GM12801 (cell line): ENCODE results near the gene ST3GAL3.

Experiments used
- TF ChIP-seq, protein P1 (sequence below): IDR thresholded peaks from one replicate; pipeline ENCODE4 v1.5.1; 2011; ENCODE audit warnings: control low read depth; ENCODE audit not compliant: insufficient read length; ENCODE audit errors: extremely low read depth

Gene ST3GAL3

DNA sequence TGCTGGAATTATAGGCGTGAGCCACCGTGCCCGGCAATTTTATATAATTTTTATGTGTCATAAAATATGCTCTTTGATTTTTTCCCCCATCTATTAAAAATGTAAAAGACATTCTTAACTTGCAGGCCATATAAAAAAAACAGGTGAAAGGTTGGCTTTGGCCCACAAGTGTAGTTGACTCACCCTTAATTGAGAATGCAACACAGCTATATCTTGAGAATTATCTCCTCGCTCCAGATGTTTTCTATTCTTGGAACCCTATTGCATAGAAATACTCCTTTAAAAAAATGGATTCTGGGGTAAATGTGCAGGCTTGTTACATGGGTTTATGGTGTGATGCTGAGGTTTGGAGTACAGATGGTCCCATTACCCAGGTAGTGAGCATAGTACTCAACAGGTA lies 112.0 kb downstream of the ST3GAL3 start:
- TF ChIP-seq, protein P1, sequence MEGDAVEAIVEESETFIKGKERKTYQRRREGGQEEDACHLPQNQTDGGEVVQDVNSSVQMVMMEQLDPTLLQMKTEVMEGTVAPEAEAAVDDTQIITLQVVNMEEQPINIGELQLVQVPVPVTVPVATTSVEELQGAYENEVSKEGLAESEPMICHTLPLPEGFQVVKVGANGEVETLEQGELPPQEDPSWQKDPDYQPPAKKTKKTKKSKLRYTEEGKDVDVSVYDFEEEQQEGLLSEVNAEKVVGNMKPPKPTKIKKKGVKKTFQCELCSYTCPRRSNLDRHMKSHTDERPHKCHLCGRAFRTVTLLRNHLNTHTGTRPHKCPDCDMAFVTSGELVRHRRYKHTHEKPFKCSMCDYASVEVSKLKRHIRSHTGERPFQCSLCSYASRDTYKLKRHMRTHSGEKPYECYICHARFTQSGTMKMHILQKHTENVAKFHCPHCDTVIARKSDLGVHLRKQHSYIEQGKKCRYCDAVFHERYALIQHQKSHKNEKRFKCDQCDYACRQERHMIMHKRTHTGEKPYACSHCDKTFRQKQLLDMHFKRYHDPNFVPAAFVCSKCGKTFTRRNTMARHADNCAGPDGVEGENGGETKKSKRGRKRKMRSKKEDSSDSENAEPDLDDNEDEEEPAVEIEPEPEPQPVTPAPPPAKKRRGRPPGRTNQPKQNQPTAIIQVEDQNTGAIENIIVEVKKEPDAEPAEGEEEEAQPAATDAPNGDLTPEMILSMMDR = no peak

DNA sequence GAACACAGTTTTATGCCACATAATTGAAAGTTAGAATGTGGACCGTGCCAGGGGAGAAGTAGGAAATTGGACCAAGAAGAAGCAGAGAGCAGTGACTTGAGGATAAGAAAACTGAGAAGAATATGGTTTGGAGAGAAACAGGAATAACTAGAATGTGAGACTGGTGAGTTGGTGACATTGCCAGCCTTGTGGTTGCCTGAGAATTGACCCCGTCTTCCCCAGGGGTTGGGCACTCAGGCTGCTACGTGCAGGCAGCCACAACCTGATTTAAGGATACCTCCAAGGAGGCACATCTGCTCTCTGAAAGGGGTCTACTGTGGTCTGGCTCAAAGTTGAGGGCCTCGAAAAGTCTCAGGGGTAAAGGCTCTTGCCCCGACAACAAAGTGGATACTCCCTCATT lies 114.1 kb downstream of the ST3GAL3 start:
- TF ChIP-seq, protein P1 = no peak

DNA sequence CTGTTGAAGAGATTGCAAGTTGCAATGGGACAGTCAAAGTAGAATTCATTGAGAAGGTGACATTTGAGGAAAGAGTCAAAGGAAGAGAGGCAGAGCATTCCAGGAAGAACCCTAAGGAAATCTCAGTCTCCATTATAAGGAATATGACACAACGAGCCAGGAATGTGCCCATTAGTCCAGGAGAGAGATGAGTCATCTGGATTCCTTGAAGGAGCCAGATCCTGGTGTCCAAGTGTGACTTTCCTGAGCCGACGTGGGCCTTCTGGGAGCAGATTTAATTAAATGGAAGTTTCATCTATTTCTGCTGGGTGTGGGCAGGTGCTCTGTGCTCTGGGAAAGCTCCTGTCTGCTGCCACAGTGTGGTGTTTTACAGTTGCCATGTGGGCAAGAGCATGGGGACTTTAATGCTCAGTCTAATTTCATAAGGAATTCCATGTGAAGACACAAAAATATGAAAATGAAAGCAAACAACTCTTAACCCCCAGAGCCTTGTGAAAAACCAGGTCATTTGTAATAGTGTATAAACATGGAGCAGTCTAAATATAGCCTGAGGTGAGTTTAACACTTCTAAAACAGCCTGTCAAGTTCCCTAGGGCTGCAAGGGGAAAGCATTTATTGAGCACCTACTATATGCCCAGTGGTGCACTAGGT lies 114.8 kb downstream of the ST3GAL3 start:
- TF ChIP-seq, protein P1 = no peak

DNA sequence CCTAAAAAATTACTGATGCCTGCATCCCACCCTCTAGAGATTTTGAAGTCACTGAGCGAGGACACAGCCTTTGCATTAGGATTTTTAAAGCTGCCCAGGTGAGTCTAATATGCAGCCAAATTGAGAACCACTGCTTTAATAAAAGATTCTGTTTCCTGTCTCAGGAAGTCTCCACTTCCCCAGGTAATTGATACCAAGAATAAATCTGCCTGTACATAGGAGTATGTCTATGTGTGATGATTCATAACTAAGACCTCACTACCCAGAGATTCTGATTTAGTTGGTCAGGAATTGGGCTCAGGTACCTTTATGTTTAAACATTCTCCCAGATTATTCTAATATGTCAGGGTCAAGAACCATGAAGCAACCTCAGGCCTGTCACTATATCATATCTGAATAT lies 117.5 kb downstream of the ST3GAL3 start:
- TF ChIP-seq, protein P1 = no peak

DNA sequence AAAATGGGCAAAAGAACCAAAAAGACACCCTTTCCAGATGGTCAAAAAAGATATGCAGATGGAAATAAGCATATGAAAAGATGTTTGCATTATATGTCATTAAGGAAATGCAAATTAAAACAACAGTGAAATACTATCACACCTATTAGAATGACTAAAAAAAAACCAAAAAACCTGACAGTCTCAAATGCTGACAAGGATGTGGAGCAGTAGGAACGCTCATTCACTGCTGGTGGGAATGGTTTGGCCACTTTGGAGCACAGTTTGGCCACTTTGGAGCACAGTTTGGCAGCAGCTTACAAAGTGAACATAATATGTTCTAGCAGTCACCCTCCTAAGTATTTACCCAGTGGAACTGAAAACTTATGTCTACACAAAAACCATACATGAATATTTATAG lies 121.2 kb downstream of the ST3GAL3 start:
- TF ChIP-seq, protein P1 = no peak

DNA sequence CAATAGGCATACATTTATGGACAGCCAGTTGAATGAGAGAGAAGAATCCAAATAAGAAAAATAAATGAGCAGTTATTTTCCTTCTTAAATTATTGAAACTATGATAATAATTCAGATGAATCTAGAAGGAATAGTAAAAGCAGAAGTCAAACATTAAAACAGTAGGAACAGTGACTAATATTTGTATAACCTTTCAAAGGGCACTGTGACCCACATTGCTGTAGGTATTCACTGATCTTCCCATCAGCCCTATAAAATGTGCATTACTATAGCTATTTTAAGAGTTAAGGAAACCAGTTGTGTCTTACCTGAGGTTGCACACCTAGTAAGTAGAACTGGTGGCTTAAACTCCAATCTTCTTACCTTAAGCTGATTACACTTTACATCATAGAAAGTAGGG lies 123.5 kb downstream of the ST3GAL3 start:
- TF ChIP-seq, protein P1 = no peak

DNA sequence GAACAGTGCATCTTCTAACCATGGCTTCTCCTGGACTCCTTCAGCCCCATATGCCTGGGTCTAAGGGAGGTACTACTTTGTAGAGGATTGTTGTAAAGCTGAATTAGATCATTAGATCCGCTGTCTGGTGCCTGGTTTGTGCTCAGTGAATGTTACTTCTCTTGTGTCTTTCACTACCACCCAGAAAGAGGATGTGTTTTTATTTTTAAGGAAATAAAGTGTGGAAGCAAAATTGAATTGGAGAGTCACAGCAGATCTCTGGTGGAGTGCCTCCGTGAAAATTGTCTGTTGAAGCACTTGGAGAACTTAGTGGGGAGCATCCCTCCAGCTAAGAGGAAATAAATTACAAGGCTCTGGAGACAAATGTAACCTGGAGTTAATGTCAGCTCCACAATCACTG lies 124.5 kb downstream of the ST3GAL3 start:
- TF ChIP-seq, protein P1 = no peak
